GM10847 (cell line): ENCODE data around the gene ANKDD1B.

ENCODE experiments used
- POLR2A ChIP-seq: IDR thresholded peaks from 2 replicates; pipeline ENCODE4 v1.6.1; 2011; ENCODE audit not compliant: insufficient read length; ENCODE audit errors: extremely low read depth

The ANKDD1B gene

DNA sequence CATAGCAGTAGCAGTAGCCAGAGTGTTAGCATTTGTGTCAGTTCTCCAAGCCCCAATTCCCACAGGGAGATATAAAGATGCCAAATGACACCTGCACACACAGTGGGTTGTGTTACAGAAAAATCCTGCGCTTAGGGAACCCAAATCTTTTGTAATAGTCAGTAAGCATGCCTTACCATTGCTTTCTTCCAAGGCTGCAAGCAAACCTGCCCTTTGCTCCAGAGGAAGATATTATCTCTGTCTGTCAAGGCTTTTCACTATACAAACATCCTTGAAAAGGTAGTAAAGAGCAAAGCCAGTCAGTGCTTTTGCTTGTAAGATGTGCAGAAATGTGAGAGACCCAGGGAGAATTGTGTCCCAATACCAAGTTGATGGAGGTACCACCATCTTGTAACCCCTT, 2.9 kb downstream of the ANKDD1B start:
- TF ChIP-seq POLR2A: no peak

DNA sequence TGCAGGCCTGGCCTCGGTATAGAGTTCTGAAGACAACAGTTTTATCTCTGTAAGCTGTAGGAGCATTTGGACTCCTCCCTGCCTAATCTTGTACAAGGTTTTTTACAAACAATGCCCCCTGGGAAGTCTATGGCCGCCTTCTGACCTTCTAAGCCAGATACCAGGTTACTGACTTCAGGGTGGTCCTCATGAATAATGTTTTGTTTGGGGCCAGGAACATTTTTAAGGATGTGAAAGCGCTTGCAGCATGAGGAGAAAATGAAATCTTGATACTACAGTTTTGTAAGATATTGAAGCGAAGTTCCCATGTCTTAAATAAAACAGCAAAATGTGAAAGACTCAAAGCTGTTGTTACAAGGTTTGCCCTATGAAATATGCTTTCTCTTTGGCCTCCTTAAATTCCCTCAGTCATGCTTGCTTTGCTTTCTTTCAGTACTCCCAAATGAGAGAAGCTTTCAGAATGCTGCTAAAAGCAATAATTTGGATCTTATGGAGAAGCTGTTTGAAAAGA, 5.2 kb downstream of the ANKDD1B start:
- no peak for TF ChIP-seq POLR2A

DNA sequence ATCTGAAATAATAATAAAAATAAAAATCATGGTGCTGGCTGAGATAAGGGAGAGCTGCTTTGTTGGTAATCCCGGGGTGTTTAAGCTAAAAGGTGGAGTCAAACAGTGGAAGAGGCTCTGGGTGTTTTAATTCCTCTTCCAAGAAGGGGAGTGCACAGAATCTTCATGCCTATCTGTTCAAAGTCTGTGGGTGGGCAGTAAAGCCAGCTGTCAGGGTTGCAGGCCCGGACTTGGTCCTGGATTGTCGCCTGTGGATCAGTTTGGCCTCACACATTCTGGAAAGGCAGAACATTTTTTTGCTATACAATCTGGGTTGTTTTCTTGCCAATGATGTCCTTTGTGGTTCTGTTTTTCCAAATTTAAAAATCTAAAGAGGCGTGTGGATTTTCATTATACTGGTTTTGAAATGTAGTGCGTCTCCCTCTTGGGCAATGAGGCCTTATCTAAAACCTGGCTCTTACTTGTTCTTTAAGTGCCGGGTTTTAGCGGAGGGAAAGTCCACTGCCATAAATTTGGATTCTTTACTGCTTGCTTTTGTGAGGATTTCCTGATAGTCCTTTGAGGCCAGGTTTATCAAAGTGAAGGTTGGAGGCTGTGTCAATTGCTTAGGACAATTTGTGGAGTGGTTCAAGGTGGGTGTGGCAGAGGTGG, 5.8 kb downstream of the ANKDD1B start:
- TF ChIP-seq POLR2A: no peak

DNA sequence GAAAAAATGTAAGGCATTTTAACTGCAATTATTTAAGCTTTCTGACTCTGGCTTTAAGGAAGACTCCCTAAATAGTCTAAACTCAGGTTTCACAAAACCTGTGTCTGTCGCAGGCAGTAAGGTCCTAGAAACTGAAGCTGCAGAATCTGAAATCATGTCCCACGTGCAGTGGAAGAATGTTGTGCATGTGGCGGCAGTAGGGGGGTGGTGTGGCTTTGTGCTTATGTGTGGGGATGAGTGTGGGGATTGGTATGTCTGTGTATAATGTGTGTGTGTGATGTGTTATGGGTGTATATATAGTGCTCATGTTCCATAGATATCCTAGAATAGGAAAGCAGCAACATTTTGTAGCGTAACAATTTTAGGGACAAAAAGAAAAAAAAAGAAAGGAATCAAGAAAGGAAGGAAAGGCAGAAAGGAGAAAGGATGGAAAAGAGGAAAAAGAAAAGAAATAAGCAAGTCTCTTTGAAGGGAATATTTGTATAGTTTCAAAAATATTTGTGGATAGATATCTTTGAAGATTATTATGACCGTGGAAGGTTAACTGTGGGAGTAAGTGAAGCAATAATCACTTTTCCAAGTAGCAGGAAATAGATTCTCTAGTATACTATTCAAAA, 6.6 kb downstream of the ANKDD1B start:
- no peak for TF ChIP-seq POLR2A

DNA sequence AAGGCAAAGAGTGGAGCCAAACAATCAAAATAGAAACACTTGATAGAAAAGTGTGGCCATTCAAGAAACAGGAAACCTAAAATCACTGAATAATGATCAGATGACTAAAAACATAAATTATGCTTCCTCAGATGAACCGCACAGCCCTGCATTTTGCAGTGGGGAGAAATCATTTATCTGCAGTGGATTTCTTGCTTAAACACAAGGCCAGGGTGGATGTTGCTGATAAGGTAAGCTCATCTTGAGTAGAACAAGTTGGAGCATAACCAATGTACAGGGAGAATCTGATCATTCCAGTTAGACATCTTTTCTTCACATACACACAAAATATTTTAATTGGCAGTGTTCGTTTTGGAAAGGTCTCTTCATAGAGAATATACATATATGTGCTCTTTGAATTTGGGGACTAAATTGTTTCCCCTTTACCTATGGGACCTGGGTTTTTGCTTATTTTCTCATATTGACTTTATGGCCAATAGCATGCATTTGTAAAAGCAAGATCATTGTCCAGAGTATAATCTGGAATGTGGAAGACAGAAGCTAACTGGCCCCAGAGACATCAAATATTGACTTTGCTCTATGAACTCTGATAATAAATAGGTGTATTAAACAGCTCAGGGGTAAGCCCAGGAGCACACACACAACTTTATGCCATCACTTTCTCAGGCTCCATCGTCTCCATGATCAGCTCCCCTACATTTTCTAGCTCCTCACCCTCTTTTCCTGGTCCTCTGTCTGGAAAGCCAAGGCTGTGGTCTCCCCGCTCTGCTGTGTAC, 9.1 kb downstream of the ANKDD1B start:
- TF ChIP-seq POLR2A: no peak

DNA sequence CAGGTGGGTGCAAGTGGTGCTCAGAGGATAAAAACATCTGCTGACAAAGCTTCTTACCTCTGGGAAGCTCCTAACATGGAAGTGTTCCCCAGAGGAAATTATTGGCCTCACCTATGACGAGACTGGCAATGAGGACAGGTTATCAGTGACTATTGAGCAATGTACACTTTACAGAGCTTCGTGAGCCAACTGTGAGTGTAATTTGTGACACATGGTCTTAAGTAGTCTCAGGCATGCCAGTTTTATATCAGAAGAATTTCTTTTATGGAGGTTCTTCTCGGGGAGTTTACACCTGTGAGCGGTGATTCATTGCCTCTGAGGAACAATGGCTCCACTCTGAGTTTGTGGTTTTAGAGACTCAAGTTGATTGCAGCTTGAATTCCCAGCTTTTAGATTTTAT, 11.3 kb downstream of the ANKDD1B start:
- no peak for TF ChIP-seq POLR2A

DNA sequence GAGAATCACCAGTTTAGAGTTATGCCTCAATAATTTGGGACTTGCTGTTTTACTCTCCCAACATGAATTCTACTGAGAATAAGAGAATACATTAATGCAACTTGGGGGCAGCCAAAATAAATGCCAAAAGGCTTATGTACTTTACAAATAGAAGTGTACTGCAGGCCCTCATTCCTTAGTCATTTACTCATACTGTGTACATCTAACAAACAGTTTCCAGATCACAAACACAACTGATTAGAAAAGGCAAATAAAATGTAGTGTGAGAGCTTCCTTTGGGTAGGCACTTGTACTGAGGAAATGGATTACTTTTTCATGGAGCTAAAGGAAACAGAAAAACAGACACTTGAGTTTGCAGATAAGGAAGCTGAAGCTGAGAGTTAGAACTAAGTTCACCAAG, 12.6 kb downstream of the ANKDD1B start:
- TF ChIP-seq POLR2A: no peak

DNA sequence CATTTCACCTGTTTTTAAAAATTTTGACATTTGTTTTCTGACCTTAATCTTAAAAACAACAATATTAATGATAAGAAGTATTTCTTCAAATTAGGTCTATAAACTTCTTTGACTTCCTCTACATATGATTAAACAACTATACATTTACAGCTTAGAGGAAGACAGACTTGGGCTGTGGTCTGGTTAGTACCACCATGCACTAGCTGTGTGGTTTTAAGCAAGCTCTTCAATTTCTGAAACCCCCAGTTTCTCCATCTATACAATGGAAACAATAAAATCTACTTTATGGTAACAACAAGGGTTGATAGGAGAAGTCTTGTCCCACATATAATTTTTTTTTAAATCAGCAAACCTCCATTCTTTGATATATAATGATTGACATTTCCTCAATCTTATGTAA, 15.7 kb downstream of the ANKDD1B start:
- no peak for TF ChIP-seq POLR2A

DNA sequence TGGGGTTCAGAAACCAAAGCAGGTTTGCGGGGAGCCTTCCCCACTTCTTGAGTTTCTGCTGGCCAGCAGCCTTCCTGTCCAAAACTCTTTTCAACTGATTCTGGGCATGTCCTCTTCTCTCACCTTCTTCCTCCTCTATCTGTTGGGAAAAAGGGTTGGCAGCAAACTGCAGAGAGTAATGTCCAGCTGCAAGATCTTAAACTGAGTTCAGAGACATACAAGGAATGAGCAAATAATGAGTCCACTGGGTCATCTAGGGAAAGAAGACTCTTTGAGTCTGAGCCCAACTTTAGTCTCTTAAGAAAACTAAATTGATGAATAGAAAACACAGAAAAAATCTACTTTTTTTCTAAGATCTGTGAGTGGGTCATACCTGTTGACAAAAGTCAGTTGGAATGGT, 16.5 kb downstream of the ANKDD1B start:
- no peak for TF ChIP-seq POLR2A

DNA sequence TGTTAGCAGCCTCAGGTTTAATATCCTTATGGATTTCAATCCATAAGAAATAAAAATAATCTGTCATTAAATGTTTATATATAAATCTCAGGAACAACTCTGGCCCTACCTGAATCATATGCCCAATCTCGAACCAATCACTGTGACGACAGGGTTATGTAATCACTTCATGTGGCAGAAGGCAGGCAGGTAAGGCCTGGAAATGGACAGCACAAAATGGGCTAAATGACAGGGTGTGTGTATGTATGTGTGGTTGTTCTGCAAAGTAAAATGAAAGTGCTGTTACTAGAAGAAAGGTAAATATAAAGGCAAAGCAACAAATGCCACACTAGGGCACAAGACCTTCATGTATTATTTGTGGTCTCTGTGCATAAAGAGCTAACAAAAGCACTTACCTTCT, 19.6 kb downstream of the ANKDD1B start:
- no peak for TF ChIP-seq POLR2A

DNA sequence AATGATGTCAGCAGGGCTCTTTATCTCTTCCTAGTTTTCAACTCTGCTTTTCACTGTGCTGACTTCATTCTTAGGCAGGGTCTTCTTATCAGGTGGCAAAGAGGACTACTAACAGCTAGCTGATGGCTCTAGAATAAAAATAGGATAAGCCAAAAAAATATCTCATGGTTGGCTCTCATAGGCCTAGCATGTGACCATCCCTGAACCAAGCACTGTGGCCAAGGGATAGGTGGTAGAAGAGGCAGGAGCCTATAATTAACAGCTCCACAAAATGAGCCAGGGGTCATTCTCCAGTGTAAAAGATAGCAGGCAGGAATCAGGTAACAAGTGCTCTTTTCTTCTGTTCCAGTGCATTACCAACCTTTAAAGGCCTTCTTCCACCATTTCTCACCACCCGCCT, 21.1 kb downstream of the ANKDD1B start:
- no peak for TF ChIP-seq POLR2A

DNA sequence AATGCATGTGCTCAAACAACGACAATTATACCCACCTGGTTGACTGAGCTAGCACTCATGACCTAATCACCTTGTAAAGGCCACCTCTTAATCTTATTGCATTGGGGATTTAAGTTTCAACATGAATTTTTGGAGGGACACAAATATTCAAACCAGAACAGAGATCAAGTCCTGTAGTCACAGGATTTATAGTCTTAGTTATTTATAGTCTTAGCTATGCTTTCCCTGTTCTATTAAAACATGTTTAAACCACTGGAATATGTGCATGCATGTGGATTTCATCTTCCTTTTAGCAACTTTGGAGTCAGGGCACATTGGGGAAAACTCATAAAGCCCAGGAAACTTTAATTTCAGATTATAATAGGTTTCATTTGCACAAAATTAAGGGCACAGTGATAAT, 26.7 kb downstream of the ANKDD1B start:
- TF ChIP-seq POLR2A: no peak

DNA sequence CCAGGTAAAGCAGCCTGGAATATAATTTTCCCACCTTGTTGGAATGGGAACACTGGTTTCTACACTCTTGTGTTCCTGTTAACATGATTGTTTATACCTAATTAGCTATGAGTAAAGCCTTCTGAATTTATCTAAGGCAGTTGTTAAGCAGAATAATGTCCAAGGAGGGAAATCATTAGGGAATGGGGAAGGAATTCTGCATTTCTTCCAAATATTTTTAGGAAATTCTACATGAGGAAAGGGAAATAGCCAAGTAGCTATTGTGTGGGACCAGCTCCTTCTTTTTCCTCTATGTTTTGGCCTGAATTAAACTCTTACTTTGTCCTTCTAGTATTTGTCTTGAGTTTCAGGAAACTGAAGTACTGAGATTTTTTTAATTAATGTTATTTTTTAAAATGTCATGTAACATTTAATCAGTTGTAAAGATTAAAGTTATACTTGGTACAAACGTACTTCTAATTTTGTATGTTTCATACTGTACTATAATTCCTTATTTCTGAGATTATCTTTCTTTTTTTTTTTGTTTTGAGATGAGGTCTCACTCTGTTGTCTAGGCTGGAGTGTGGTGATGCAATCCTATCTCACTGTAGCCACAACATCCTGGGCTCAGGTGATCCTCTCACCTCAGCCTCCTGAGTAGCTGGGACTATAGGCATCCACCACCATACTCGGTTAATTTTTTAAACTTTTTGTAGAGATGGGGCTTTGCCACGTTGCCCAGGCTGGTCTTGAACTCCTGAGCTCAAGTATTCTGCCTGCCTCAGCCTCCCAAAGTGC, 28.5 kb downstream of the ANKDD1B start:
- no peak for TF ChIP-seq POLR2A

DNA sequence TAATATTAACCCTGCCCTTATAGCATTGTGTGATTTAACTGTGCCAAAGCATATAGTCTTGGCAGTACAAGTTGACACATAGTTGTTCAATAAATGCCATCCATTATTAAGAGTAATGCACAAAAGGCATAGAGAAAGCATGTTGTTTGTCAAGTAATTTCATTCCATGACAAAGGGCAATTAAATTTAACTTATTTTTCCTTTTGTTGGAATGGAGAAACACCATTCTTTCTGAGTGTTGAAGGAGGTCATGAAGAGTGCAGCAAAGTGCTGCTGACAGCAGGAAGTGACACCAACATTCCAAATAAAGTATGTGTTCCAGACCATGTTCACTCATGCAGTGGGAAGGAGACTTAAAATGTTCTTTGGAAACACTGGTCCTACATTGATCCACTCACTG, 29.1 kb downstream of the ANKDD1B start:
- TF ChIP-seq POLR2A: no peak

DNA sequence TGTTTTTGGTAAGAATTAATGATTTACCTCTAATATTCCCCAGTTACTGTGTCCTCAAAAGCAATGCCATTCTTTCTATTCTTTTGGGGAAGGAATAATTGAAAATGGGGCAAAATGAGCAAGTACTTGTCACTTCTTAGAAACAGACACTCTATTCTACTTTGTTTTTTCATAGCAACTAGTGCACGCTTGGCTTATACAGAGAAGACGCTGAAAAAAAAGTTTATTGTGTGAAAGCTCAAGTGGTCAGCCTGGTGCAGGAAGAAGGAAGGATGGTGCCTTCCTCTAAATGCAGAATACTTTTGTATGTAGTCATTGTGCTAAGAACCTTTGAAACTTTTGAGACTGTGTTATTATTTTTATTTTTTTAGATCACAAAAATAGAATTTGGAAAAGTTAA, 29.6 kb downstream of the ANKDD1B start:
- TF ChIP-seq POLR2A: no peak
